GM12872 (cell line): ENCODE data around the gene EFNA5.

Experiments
- CTCF ChIP-seq: IDR thresholded peaks from 3 replicates; pipeline ENCODE4 v1.5.1; 2011; ENCODE audit warnings: low read depth, mild to moderate bottlenecking, low read length, moderate library complexity; ENCODE audit not compliant: insufficient read depth

The EFNA5 gene

GRCh38 chr5:107331312-107331711, 339.4 kb downstream of the EFNA5 start:
- no peak for TF ChIP-seq CTCF

- TF ChIP-seq CTCF = no peak
Measured at GRCh38 chr5:107330903-107331302, 339.8 kb downstream of the EFNA5 start.

GRCh38 chr5:107329850-107330249, 340.9 kb downstream of the EFNA5 start:
- no peak for TF ChIP-seq CTCF
